Coronary artery (tissue), 2 donors: Measurements from ENCODE around the gene USP10.

Source experiments
- DNase-seq: peaks from one replicate; pipeline ENCODE4 v3.0.0-alpha.2; 2017; ENCODE audit warnings: low spot score
- H3K27ac ChIP-seq, 2 donors: fragments of 200-600 bp; sonication (generic); one replicate each; pipeline ENCODE4 v1.5.1; 2016 to 2019
- H3K4me3 ChIP-seq: fragments of 200-600 bp; sonication (generic); 2 replicates; pipeline ENCODE4 v1.5.1; 2016; ENCODE audit warnings: mild to moderate bottlenecking, moderate library complexity
- TF ChIP-seq, protein P1 (sequence below): fragments of 200-600 bp; sonication (generic); IDR thresholded peaks from one replicate; pipeline ENCODE4 v1.5.1; 2019; ENCODE audit warnings: antibody characterized with exemption

USP10 gene

DNA sequence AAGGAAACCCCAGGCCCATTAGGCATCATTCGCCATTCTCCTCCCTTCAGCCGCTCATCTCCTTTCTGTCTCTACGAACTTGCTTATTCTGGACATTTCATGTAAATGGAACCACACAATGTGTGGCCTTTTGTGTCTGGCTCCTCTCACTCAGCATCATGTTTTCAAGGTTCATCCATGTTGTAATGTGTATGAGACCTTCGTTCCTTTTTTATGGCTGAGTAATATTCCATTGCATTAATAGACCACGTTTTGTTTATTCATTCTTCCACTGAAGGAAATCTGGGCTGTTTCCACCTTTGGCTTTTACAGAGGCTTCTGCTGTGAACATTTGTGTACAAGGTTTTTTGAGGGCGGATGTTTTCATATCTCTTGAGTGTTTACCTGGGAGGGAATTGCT lies 123.2 kb downstream of the USP10 start:
- TF ChIP-seq, protein P1, sequence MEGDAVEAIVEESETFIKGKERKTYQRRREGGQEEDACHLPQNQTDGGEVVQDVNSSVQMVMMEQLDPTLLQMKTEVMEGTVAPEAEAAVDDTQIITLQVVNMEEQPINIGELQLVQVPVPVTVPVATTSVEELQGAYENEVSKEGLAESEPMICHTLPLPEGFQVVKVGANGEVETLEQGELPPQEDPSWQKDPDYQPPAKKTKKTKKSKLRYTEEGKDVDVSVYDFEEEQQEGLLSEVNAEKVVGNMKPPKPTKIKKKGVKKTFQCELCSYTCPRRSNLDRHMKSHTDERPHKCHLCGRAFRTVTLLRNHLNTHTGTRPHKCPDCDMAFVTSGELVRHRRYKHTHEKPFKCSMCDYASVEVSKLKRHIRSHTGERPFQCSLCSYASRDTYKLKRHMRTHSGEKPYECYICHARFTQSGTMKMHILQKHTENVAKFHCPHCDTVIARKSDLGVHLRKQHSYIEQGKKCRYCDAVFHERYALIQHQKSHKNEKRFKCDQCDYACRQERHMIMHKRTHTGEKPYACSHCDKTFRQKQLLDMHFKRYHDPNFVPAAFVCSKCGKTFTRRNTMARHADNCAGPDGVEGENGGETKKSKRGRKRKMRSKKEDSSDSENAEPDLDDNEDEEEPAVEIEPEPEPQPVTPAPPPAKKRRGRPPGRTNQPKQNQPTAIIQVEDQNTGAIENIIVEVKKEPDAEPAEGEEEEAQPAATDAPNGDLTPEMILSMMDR, result no peak
- peak overlapping the region; percentile 70 for H3K4me3 ChIP-seq
- no peak for DNase-seq
- H3K27ac ChIP-seq, result peak overlapping the region in 1 of 2 donors; percentile 72

DNA sequence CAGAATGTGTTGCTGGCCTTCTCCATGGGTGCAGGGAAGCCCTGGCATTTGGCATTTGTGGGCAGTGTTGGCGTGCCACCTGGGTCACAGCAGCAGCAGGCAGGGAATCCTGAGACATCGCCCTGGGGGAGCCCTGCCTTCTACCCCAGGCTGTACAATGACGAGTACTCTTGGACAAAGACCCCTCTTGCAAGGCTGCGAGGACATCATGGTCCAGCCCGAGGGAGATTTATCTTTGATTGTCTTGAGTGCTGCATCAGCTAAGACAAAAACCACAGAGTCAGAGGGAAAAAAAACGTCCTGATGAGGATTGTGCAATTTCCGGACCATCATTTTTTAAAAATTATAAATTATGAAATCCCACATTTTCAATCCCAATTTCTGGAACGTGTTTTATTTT lies 123.7 kb downstream of the USP10 start:
- H3K27ac ChIP-seq, result peak overlapping the region in 1 of 2 donors; percentile 72
- TF ChIP-seq, protein P1, result no peak
- DNase-seq, result no peak
- H3K4me3 ChIP-seq, result peak overlapping the region; percentile 31

DNA sequence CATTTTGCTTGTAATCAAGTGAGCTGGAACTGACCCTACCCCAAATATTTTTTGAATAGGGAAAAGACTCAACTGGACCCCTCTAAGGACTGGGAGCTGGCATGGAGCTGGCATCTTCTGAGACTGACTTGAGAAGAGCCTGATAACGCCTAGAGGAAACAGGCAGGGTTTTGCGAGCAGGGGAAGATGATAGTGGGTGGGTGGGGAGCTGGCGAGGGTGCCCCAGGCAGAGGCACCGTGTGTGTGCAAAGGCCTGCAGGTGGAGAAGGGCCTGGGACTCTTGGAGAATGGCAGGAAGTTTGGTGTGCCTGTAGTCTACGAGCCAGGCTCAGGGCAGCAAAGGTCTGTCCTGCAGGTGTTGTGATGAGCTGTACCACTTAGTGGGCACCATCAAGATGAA lies 124.1 kb downstream of the USP10 start:
- no peak for DNase-seq
- TF ChIP-seq, protein P1, result no peak
- H3K4me3 ChIP-seq, result peak overlapping the region; percentile 6
- peak overlapping the region in 1 of 2 donors; percentile 63 for H3K27ac ChIP-seq

DNA sequence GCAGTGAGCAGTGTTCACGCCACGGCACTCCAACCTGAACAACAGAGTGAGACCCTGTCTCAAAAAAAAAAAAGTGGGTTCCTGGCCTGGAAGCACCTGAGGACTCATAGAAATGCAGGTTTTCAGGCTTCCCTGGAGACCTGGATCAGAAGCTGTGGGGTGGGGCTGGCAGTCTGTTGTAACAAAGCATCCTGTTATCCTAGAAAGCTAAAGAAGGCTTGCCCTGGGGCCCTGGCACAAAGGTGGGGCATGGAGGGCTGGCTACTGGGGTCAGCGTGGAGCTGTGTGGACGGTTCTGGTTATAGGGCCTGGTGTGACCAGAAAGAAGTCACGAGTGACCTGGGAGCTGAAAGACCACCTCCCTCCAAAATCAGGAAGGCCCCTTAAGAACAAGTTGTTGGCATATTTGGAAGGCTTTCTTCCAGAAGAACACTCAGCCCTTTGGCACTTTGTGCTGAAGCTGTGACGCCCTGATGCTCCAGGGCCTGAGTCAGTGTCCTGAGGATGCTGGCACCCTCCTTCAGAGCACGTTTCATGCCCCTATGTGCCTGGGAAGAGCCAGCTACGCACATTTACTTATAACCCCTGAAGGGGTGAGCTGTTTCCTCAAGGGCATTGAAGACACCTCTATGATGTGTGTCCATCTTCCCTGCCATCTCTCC lies 126.2 kb downstream of the USP10 start:
- no peak for DNase-seq

DNA sequence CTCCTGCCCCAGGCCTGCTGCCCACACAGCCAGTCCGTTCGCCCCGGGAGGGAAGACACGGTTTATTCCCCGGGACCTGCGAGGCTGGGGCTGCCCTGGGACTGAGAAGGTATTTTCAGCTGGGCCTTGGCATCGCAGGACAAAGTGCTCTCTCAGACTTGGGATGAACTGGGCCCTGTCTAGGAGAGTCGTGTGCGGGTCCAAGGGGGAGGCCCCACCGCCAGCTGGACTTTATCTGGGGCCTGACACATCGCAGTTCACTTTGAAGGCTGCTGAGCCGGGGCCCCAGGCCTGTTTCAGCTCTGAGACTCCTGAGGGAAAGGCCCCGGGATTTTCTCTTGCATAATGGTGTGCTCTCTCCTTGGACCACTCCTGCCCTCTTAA lies 126.8 kb downstream of the USP10 start:
- H3K4me3 ChIP-seq, result peak overlapping the region; percentile 37
- no peak for DNase-seq
- TF ChIP-seq, protein P1, result no peak
- H3K27ac ChIP-seq, result peak overlapping the region in 1 of 2 donors; percentile 82

More for the DNA sequence above, 126.2 kb downstream of the USP10 start:
- Histone ChIP-seq H3K27ac (peak overlapping the region in 1 of 2 donors; percentile 82), H3K4me3 (peak overlapping the region; percentile 37)
- TF ChIP-seq, protein P1, result no peak

DNA sequence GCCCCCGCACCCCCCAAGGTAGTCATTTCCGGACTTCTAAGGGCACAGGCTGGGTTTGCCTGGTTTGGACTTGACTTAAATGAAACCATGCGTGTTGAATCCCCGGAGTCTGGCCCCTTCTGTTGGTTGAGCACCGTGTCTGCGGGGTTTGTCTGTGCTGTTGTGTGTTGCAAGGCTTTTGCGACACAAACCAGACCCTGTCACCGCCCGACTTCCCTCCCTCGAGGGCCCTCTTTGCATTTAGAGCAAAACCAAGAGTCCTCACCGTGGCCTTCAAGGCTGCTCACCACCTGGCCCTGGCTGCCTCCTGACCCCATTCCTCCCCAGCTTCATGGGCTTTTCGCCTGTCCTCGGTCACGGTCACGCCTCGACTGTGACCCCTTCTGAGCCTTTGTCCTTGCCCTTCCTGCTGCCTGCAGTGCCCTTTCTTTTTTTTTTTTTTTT lies 127.4 kb downstream of the USP10 start:
- TF ChIP-seq, protein P1, result no peak
- Histone ChIP-seq H3K27ac (peak overlapping the region in 1 of 2 donors; percentile 78), H3K4me3 (peak overlapping the region; percentile 24)
- DNase-seq, result no peak

DNA sequence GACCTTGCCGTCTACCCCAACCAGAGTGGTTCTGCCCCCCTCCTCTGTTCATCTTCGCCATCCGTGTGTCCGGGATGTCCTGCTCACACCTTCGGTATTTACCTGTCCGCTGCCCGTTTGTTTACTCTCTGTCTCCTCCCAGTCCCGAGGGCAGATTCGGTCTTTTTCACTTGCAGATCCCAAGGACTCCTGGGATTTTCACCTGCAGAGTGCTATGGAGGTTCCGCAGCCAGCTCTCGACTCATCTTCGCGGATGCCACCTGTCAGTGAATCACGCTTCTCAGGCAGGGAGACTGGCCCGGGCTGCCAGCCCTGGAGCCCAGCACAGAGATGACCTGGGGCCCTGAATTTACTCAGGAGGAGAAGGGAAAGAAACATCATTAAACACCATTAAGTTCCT lies 128.1 kb downstream of the USP10 start:
- no peak for DNase-seq
- H3K27ac ChIP-seq, result peak overlapping the region; percentile 10 to 78
- no peak overlapping the region for H3K4me3 ChIP-seq
- TF ChIP-seq, protein P1, result no peak
